ENCODE results near the gene FUT7.

Gene FUT7

DNA sequence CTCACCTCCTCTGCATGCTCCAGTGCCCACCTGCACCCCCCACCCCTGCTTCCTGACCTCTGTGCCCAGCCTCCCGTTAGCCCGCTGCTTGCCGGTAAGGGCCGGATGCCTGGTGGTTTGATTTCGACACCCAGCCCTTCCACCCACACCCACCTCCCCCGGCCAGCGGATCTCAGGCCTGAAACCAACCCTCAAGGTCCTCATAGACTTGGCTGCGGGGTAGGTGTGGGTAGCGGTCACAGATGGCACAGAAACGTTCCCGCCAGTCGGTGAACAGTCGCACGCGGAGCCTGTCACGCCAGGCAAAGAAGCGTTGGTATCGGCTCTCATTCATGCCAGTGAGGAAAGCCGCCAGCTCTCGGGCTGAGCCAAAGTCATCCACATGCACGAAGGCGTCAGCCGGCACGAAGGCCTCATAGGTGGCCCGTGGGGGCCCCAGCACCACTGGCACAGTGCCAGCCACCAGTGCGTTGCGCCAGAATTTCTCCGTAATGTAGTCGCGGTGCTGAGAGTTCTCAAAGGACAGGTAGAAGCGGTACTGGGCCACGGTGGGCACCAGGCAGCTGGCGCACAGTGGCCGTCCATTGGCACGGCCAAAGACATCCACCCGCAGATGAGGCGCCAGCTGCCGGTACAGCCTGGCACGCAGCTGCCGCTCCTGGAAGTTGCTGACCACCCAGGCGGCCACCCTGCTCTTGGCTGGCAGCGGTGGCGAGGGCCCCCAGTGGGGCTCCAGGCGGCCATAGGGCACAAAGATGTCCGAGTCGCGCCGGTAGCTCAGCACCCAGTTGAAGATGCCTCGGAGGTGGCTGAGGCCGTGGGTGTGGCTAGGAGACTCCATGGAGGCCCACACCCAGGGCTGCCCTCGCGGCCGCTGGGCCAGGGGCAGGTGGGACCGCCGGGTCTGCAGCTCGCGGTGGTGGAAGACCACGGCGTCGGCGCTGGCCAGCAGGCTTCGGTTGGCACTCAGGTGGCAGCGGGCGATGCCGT lies 1.1 kb downstream of the FUT7 start:
- TF ChIP-seq RAD21 (IDR thresholded peaks at IDR 0.05; ENCODE audit: low read depth) (no peak), EP300 (IDR thresholded peaks at IDR 0.05; ENCODE audit: borderline replicate concordance) (no peak), CEBPB (IDR thresholded peaks at IDR 0.05) (no peak), FOXM1 (IDR thresholded peaks at IDR 0.05; ENCODE audit: borderline replicate concordance, low read depth) (no peak), EGR1 (IDR thresholded peaks at IDR 0.05) (no peak), TAF1 (IDR thresholded peaks at IDR 0.05; ENCODE audit: low read depth) (no peak), TCF12 (IDR thresholded peaks at IDR 0.05; ENCODE audit: low read depth) (no peak), NFIC (IDR thresholded peaks at IDR 0.05) (no peak), ZBTB7A (IDR thresholded peaks at IDR 0.05; ENCODE audit: low read depth) (no peak), YY1 (IDR thresholded peaks at IDR 0.05; ENCODE audit: low read depth) (no peak), TEAD4 (IDR thresholded peaks at IDR 0.05) (no peak), CREB1 (IDR thresholded peaks at IDR 0.05; ENCODE audit: low read depth) (no peak)
- TF ChIP-seq, protein P1, sequence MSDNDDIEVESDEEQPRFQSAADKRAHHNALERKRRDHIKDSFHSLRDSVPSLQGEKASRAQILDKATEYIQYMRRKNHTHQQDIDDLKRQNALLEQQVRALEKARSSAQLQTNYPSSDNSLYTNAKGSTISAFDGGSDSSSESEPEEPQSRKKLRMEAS (IDR thresholded peaks at IDR 0.05) = no peak
- TF ChIP-seq, protein P2, sequence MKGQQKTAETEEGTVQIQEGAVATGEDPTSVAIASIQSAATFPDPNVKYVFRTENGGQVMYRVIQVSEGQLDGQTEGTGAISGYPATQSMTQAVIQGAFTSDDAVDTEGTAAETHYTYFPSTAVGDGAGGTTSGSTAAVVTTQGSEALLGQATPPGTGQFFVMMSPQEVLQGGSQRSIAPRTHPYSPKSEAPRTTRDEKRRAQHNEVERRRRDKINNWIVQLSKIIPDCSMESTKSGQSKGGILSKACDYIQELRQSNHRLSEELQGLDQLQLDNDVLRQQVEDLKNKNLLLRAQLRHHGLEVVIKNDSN (IDR thresholded peaks at IDR 0.05) = no peak
- TF ChIP-seq, protein P3, sequence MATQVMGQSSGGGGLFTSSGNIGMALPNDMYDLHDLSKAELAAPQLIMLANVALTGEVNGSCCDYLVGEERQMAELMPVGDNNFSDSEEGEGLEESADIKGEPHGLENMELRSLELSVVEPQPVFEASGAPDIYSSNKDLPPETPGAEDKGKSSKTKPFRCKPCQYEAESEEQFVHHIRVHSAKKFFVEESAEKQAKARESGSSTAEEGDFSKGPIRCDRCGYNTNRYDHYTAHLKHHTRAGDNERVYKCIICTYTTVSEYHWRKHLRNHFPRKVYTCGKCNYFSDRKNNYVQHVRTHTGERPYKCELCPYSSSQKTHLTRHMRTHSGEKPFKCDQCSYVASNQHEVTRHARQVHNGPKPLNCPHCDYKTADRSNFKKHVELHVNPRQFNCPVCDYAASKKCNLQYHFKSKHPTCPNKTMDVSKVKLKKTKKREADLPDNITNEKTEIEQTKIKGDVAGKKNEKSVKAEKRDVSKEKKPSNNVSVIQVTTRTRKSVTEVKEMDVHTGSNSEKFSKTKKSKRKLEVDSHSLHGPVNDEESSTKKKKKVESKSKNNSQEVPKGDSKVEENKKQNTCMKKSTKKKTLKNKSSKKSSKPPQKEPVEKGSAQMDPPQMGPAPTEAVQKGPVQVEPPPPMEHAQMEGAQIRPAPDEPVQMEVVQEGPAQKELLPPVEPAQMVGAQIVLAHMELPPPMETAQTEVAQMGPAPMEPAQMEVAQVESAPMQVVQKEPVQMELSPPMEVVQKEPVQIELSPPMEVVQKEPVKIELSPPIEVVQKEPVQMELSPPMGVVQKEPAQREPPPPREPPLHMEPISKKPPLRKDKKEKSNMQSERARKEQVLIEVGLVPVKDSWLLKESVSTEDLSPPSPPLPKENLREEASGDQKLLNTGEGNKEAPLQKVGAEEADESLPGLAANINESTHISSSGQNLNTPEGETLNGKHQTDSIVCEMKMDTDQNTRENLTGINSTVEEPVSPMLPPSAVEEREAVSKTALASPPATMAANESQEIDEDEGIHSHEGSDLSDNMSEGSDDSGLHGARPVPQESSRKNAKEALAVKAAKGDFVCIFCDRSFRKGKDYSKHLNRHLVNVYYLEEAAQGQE (IDR thresholded peaks at IDR 0.05; ENCODE audit: low read depth) = no peak

DNA sequence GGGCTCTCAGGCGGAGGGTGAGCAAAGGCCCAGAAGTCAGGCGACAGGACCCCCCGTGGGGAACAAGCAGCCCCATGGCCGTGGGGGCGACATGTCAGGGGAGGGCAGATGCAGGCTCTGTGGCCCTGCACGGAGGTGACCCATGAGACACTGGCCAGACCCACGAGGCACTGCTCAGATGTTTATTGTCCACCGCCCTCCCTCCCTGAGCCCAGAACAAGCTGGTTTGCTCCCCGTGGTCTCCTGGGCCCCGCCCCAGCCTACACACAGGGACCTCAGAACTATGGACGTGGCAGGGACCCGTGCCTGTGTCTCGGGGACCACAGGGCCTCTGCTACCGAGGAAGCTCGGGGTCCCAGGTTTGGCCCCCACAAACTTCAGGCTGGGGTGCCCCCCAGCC lies 1.9 kb downstream of the FUT7 start:
- no peak for TF ChIP-seq FOXM1 (IDR thresholded peaks at IDR 0.05; ENCODE audit: borderline replicate concordance, low read depth)
- TF ChIP-seq, protein P1 (IDR thresholded peaks at IDR 0.05) = no peak
- no peak for TF ChIP-seq CEBPB (IDR thresholded peaks at IDR 0.05)
- no peak for TF ChIP-seq TCF12 (IDR thresholded peaks at IDR 0.05; ENCODE audit: low read depth)

DNA sequence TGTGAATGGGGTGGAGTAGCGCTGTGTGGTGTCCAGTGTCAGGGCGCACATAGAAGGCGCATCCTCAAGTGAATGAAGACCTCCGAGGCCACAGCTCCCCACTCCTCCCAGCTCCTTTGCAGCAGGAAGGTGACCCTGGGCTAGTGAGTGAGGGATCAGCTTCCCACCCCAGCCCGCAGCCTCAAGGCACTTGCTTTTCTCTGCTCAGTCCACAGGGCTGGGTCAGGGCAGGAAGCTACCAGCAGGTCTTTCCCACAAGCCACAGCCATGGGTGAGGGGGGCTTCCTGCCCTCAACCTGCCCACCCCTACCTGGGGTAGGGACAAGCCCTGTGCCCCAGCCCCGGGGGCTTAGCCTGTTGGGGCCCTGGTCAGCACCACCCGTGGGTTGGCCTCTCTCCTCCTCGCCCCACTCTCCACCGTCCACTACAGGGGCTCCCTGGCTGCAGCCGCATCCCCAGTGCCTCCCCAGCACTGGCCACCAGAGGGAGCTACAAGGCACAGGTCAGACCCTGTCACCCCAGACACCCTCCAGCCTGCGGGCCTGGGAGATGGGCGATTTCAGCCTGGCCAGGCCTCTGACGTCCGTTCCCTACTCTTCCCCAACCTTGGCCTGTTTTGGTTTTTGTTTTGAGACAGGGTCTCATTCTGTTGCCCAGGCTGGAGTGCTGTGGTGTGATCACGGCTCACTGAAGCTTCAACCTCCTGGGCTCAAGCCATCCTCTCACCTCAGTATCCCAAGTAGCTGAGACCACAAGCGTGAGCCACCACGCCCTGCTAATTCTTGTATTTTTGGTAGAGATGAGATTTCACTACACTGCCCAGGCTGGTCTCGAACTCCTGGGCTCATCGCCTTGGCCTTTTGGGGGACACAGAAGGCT lies 2.6 kb downstream of the FUT7 start:
- TF ChIP-seq NFIC (IDR thresholded peaks at IDR 0.05) (no peak), RAD21 (IDR thresholded peaks at IDR 0.05; ENCODE audit: low read depth) (peak; percentile 52)
- TF ChIP-seq, protein P3 (IDR thresholded peaks at IDR 0.05; ENCODE audit: low read depth) = no peak

DNA sequence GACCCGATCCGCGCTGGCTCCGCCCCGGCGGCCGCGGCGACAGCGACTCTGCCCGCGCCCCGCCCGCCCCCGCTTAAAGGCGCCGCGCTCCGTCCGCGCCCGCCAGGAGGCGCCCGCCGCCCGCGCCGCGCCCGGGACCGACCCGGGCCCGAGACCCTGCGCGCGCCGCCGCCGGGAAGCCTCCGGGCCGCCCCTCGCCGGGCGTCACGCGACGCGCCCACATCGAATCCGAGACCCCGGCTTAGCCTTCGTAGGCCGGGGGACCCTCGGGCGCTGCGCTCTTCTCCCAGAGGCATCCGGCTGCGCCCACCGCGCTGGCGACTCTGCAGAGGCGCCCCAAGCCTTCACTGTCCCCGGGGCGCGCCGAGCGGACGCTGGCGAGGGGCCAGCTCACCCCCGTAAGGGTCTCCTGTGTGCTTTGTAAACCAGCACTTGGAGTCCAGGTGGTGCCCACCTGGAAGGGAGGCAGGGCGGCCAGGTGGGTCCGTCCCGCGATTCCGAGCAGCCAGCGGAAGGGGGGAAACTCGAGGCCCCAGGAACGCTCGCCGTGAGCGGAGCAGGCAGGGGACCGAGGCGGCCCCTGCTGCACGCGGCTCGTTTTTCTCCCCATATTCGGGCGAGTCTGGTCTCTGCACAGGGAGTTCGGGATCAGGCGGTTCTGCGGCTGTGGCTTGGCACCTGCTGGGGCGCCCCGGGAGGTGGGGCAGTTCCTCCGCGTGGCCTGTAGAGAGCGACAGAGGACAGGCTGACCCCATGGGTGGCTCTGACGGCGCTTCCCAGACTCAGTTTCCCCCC lies 3.4 kb downstream of the FUT7 start:
- TF ChIP-seq EGR1 (IDR thresholded peaks at IDR 0.05) (peak; percentile 86), CREB1 (IDR thresholded peaks at IDR 0.05; ENCODE audit: low read depth) (no peak), YY1 (IDR thresholded peaks at IDR 0.05; ENCODE audit: low read depth) (no peak), TCF12 (IDR thresholded peaks at IDR 0.05; ENCODE audit: low read depth) (peak; percentile 50; the same call in 1 of the 2 replicates), EP300 (IDR thresholded peaks at IDR 0.05; ENCODE audit: borderline replicate concordance) (no peak), FOXM1 (IDR thresholded peaks at IDR 0.05; ENCODE audit: borderline replicate concordance, low read depth) (no peak), TEAD4 (IDR thresholded peaks at IDR 0.05) (no peak), NFIC (IDR thresholded peaks at IDR 0.05) (0 out of 2 replicates have a peak, but pooled peaks have one; percentile 31), RAD21 (IDR thresholded peaks at IDR 0.05; ENCODE audit: low read depth) (peak; percentile 46), CEBPB (IDR thresholded peaks at IDR 0.05) (no peak), ZBTB7A (IDR thresholded peaks at IDR 0.05; ENCODE audit: low read depth) (peak; percentile 53; the same call in 1 of the 2 replicates), TAF1 (IDR thresholded peaks at IDR 0.05; ENCODE audit: low read depth) (no peak)
- TF ChIP-seq, protein P2 (IDR thresholded peaks at IDR 0.05) = no peak
- TF ChIP-seq, protein P1 (IDR thresholded peaks at IDR 0.05) = peak; percentile 55; the same call in 1 of the 2 replicates
- TF ChIP-seq, protein P3 (IDR thresholded peaks at IDR 0.05; ENCODE audit: low read depth) = no peak
